Caco-2 (cell line): ENCODE data around the gene RALGAPA2. TPM values are rescaled to one million over a fixed set of nuclear protein-coding genes. Genes with fewer than 3 reads are reported as not detected.

Source experiments
- BruUV-seq: library from RNA; stranded (reverse); fragments of 400-500 nt; replicated peaks from 2 replicates; lab custom pipeline; 2021; lab: Mats Ljungman, UMichigan
- CTCF ChIA-PET: fragments of 300-600 bp; sonication (Branson Sonifier 250); formaldehyde crosslinking; loops from one replicate; lab custom pipeline; 2022; ENCODE audit warnings: antibody characterized with exemption; lab: Charles Lee
- POLR2A ChIA-PET: fragments of 300-600 bp; sonication (Branson Sonifier 250); formaldehyde crosslinking; loops from one replicate; lab custom pipeline; 2022; ENCODE audit warnings: antibody characterized with exemption; lab: Charles Lee
- DNase-seq, 2 experiments: peaks; one replicate each; pipeline versions ENCODE4 v3.0.0 to v3.0.0-alpha.2; 2020 to 2022
- H3K27me3 ChIP-seq: replicated peaks from 2 replicates; pipeline ENCODE4 v1.6.0; 2011; ENCODE audit warnings: low read length; ENCODE audit not compliant: control insufficient read depth, insufficient read depth
- H3K36me3 ChIP-seq: 2 replicates; pipeline ENCODE4 v1.5.1; 2011; ENCODE audit warnings: low read length; ENCODE audit not compliant: control insufficient read depth, insufficient read depth
- H3K4me1 ChIP-seq: fragments of 250-450 bp; sonication (Bioruptor Pico); 2 replicates; pipeline ENCODE4 v1.5.1; 2020; ENCODE audit warnings: mild to moderate bottlenecking
- H3K4me3 ChIP-seq: 2 replicates; pipeline ENCODE4 v1.5.1; 2011; ENCODE audit warnings: low read depth, mild to moderate bottlenecking, control low read depth, low read length
- H3K9me3 ChIP-seq: fragments of 250-450 bp; sonication (Bioruptor Pico); 2 replicates; pipeline ENCODE4 v1.5.1; 2020; ENCODE audit warnings: mild to moderate bottlenecking, moderate library complexity
- H3K27ac Mint-ChIP-seq: one replicate; pipeline ENCODE4 v1.8.0; 2022; ENCODE audit warnings: mixed read lengths; ENCODE audit not compliant: unreplicated experiment
- H3K27me3 Mint-ChIP-seq: one replicate; pipeline ENCODE4 v1.8.0; 2022; ENCODE audit warnings: mixed read lengths; ENCODE audit not compliant: insufficient read depth, unreplicated experiment
- H3K36me3 Mint-ChIP-seq: one replicate; pipeline ENCODE4 v1.8.0; 2022; ENCODE audit warnings: mild to moderate bottlenecking, mixed read lengths; ENCODE audit not compliant: insufficient read depth, unreplicated experiment
- H3K4me1 Mint-ChIP-seq: one replicate; pipeline ENCODE4 v1.8.0; 2022; ENCODE audit warnings: low read depth, mixed read lengths; ENCODE audit not compliant: unreplicated experiment
- H3K4me3 Mint-ChIP-seq: one replicate; pipeline ENCODE4 v1.8.0; 2022; ENCODE audit warnings: mild to moderate bottlenecking, moderate library complexity, mixed read lengths; ENCODE audit not compliant: unreplicated experiment
- H3K9me3 Mint-ChIP-seq: one replicate; pipeline ENCODE4 v1.8.0; 2022; ENCODE audit warnings: mixed read lengths; ENCODE audit not compliant: unreplicated experiment
- CTCF ChIP-seq, 2 experiments: fragments of 200-600 bp in 1 of 2; IDR thresholded peaks; 1 replicate in 1 of 2; 2 replicates in 1 of 2; pipeline versions ENCODE4 v1.5.1 to v1.8.0; 2011 to 2022; ENCODE audit warnings: antibody characterized with exemption in 1 of 2, control low read depth in 1 of 2, inconsistent platforms in 1 of 2, low read depth in 1 of 2, low read length in 1 of 2, mild to moderate bottlenecking in 1 of 2, moderate library complexity in 1 of 2; ENCODE audit not compliant: insufficient read depth in 1 of 2, severe bottlenecking in 1 of 2, unreplicated experiment in 1 of 2
- intact Hi-C: fragments of 100-400 bp; cut with micrococcal nuclease; formaldehyde crosslinking; loops from one replicate; pipeline ENCODE4 v1.10.0; 2022; ENCODE audit not compliant: unreplicated experiment
- total RNA-seq: library from RNA; stranded (reverse); gene quantifications from 2 replicates; pipeline ENCODE4 v1.2.3, GENCODE V29; 2022

The RALGAPA2 gene
- total RNA-seq, 1 experiment from 2014 or later = 17.3 TPM

GRCh38 chr20:20578838-20579237 lies 133.6 kb downstream of the RALGAPA2 start:
- ChIA-PET POLR2A (no interaction called here), CTCF (interaction anchor here (1.0 kb wide), 1 partner anchor 15 kb away, joined by 3 read pairs; no protein-coding TSS in a partner anchor)
- H3K27me3 ChIP-seq = no peaks in the 10 kb centered on the region
- no peaks in the 10 kb centered on the region for H3K4me1 ChIP-seq
- peaks cover 11% of the 10 kb centered on the region for H3K4me1 Mint-ChIP-seq
- H3K36me3 Mint-ChIP-seq = peaks cover 4% of the 10 kb centered on the region
- no TSS peak for BruUV-seq
- no peaks in the 10 kb centered on the region for H3K9me3 ChIP-seq
- H3K4me3 Mint-ChIP-seq = no peak overlapping the region
- DNase-seq = no peak
- no peaks in the 10 kb centered on the region for H3K9me3 Mint-ChIP-seq
- intact Hi-C loops = no loop called here
- H3K36me3 ChIP-seq = no peaks in the 10 kb centered on the region
- no peak overlapping the region for H3K27ac Mint-ChIP-seq
- no peak for TF ChIP-seq CTCF (IDR thresholded peaks at IDR 0.05; ENCODE audit: insufficient read depth in 1 of 2, low read depth in 1 of 2, low read length in 1 of 2, severe bottlenecking in 1 of 2, unreplicated experiment in 1 of 2)
- no peaks in the 10 kb centered on the region for H3K27me3 Mint-ChIP-seq
- H3K4me3 ChIP-seq = no peak overlapping the region

GRCh38 chr20:20573797-20574196 lies 138.6 kb downstream of the RALGAPA2 start:
- H3K4me3 ChIP-seq = no peak overlapping the region
- TF ChIP-seq CTCF (IDR thresholded peaks at IDR 0.05; ENCODE audit: insufficient read depth in 1 of 2, low read depth in 1 of 2, low read length in 1 of 2, severe bottlenecking in 1 of 2, unreplicated experiment in 1 of 2) = no peak
- CTCF ChIA-PET = interaction anchor here (0.9 kb wide), 1 partner anchor 21 kb away, joined by 4 read pairs; no protein-coding TSS in a partner anchor

GRCh38 chr20:20571068-20571780 lies 141.2 kb downstream of the RALGAPA2 start:
- Histone ChIP-seq H3K4me1 (peaks cover 12% of the 10 kb centered on the region), H3K27me3 (no peaks in the 10 kb centered on the region), H3K36me3 (no peaks in the 10 kb centered on the region), H3K4me3 (no peak overlapping the region), H3K9me3 (no peaks in the 10 kb centered on the region)
- POLR2A ChIA-PET = no interaction called here
- Mint-ChIP-seq H3K36me3 (peaks cover 4% of the 10 kb centered on the region), H3K27me3 (no peaks in the 10 kb centered on the region), H3K4me3 (no peak overlapping the region), H3K4me1 (peaks cover 11% of the 10 kb centered on the region), H3K27ac (no peak overlapping the region), H3K9me3 (no peaks in the 10 kb centered on the region)
- no TSS peak for BruUV-seq
- CTCF ChIA-PET = no interaction called here
- DNase-seq = no peak
- intact Hi-C loops = no loop called here
- no peak for TF ChIP-seq CTCF (IDR thresholded peaks at IDR 0.05; ENCODE audit: insufficient read depth in 1 of 2, low read depth in 1 of 2, low read length in 1 of 2, severe bottlenecking in 1 of 2, unreplicated experiment in 1 of 2)

More at GRCh38 chr20:20573797-20574196, 138.6 kb downstream of the RALGAPA2 start:
- intact Hi-C loops = no loop called here
- Mint-ChIP-seq H3K27me3 (no peaks in the 10 kb centered on the region), H3K4me3 (no peak overlapping the region), H3K4me1 (peaks cover 11% of the 10 kb centered on the region), H3K27ac (no peak overlapping the region), H3K9me3 (no peaks in the 10 kb centered on the region), H3K36me3 (peaks cover 4% of the 10 kb centered on the region)
- Histone ChIP-seq H3K27me3 (no peaks in the 10 kb centered on the region), H3K4me1 (no peaks in the 10 kb centered on the region), H3K9me3 (no peaks in the 10 kb centered on the region), H3K36me3 (no peaks in the 10 kb centered on the region)
- no TSS peak for BruUV-seq
- DNase-seq = no peak
- POLR2A ChIA-PET = no interaction called here
